GM18873 (cell line): ENCODE measurements around the gene CARD19.

Experiments
- ATAC-seq: cut with Tn5 transposase; IDR thresholded peaks from one replicate; pipeline ENCODE4 v1.9.1; 2021; ENCODE audit warnings: mild to moderate bottlenecking, moderate library complexity, moderate number of reproducible peaks; ENCODE audit not compliant: unreplicated experiment, low FRiP score

CARD19 gene

DNA sequence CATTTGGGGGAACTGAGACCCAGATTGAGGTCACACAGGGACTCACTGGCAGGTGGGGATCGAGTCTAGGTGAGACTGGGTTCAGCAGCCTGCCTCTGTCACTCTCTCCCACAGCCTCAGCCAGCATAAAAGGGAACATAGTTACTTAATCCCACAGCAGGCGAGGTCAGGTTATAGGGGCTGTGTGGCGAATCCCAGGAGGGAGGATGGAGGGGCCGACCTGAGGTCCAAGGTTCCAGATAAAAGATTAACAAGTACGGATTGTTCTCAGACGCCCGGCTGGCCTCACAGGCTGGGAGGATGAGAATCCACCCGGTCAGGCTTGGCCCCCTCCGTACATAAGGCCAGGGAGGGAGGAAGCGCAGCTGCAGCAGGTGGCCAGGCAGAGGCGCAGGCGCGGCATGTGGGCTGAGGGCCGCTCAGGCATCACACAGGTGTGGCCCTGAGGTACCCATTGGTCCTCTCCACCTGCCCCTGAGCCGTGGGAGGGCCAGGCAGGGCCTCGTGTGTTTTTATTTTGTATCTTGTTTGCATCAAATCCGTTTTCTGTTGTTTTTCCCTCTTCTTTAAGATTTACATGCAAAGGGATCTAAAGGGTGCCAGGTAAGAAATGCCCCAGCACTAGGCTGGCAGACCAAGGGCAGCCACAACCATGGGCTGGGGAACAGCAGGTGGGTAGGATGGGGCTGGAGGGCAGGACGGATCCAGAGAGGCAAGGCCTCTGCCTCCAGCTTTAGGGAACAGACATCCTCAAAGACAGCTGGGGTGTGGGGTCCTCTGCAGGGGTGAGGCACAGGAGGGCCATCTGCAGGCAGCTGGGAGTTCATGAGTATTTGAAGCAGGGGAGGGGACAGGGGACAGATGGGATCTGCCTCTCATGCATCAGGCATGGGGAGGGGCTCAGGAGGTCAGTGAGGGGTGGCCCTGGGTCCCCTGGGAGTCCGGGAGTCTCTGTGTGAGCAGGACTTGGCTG, 33.9 kb upstream of the CARD19 start:
- no peak for ATAC-seq

- ATAC-seq: peak; percentile 86
Observed at GRCh38 chr9:93064392-93065134, 31.5 kb upstream of the CARD19 start.

DNA sequence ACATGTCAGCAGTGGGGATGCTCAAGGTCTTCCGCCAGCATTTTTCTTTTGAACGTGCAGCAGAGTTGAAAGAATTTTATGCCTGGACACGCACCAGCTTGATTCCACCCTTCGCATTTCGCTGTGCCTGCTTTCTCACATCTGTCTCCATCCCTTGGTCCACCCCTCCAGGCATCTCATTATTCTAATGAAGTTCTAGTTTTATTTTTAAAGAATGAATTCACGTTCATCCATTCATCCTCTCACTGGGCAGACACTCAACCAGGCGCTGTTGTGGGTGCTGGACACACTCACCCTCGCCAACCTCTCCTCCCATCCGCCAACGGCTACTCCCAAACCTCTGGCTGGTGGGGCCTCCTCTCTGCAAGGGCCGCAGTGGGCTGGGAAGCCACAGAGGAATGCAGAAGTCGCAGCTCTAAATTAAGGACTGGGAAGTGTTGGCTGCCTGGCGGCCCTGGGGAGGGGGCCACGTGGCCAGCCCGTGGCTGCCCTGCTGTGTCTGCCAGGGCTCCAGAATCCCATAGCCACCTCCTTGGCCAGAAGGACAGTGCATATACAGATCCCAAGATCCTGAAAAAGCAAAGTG, 30.8 kb upstream of the CARD19 start:
- no peak for ATAC-seq

- no peak for ATAC-seq
Observed at GRCh38 chr9:93066978-93067603, 28.9 kb upstream of the CARD19 start.

- no peak for ATAC-seq
Observed at GRCh38 chr9:93068956-93069355, 27.1 kb upstream of the CARD19 start.

GRCh38 chr9:93071464-93071863, 24.6 kb upstream of the CARD19 start:
- ATAC-seq: no peak

DNA sequence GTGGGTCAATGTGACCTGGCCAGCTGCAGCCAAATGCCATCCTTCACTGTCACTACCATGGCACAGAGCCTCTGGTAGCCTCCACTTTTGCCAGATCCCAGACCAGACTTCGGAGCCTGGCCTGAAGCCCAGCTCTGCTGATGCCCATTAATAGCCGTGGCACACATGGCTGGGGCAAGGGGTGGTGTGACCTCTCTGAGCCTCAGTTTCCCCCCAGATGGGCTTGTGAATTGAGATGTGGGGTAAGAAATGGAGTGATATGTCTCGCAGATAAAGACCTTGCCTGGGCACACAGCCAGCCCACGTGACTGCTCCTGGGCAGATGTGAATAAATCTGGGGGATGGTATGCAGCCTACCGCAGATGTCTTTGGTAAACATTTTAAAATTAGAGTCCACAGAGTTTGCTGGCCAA, 23.6 kb upstream of the CARD19 start:
- no peak for ATAC-seq

DNA sequence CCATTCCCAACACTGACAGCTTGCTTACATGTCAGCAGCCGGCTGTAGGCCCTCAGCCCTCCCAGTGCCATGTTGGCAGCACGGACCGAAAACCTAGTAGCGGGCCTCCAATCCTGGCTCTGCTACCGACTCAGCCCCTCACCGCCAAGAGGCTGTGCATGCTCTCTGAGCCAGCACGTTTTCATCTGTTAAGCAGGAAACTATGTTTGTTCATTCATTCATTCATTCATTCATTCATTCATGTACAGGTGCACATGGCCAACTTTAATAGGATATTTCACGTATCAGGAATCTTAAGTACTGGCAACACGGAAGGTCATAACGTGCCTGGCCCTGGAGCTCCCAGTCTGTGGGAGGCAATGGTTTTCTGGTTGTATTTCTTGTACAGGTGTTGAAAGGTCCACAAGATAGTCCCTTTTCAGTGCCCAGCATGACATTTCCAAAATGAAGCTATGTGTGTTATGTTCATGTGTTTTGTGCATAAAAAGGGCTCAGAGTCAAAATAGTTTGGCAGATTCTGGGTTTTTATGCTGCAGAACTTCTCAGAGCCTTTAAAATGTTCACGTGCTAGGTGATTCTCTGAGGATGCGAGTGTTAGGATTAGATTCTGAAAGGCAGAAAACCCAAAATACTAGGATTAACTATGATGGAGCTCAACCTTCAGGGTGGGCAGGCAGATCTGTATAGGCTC, 19.8 kb upstream of the CARD19 start:
- ATAC-seq: no peak

- ATAC-seq: no peak
Observed at GRCh38 chr9:93076792-93077128, 19.3 kb upstream of the CARD19 start.

GRCh38 chr9:93077367-93077766, 18.6 kb upstream of the CARD19 start:
- ATAC-seq: no peak

GRCh38 chr9:93077811-93078210, 18.2 kb upstream of the CARD19 start:
- ATAC-seq: no peak

GRCh38 chr9:93079371-93079770, 16.6 kb upstream of the CARD19 start:
- ATAC-seq: no peak

DNA sequence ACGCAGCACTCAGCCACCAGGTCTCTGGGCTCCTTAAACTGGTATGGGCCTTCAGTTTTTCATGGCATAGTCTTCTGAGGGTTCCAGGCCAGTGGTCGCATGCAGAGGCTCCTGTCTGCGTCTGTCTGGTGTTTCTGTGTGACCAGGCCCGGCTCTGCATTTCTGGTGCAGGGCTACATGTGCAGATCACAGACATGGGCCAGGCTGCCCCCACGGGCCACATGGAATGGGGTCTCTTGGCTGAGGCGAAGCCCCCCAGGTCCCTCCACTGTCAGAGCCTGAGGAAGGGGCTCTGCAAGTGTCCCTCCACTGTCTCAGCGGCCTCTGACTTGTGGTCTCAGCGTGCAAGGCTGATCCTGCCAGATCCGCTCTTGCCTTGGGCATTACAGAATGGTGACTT, 15.6 kb upstream of the CARD19 start:
- ATAC-seq: no peak

- no peak for ATAC-seq
Observed at GRCh38 chr9:93081081-93081529, 14.9 kb upstream of the CARD19 start.

- ATAC-seq: no peak
Observed at GRCh38 chr9:93081931-93082330, 14.1 kb upstream of the CARD19 start.

GRCh38 chr9:93082841-93083411, 13.1 kb upstream of the CARD19 start:
- ATAC-seq: no peak

DNA sequence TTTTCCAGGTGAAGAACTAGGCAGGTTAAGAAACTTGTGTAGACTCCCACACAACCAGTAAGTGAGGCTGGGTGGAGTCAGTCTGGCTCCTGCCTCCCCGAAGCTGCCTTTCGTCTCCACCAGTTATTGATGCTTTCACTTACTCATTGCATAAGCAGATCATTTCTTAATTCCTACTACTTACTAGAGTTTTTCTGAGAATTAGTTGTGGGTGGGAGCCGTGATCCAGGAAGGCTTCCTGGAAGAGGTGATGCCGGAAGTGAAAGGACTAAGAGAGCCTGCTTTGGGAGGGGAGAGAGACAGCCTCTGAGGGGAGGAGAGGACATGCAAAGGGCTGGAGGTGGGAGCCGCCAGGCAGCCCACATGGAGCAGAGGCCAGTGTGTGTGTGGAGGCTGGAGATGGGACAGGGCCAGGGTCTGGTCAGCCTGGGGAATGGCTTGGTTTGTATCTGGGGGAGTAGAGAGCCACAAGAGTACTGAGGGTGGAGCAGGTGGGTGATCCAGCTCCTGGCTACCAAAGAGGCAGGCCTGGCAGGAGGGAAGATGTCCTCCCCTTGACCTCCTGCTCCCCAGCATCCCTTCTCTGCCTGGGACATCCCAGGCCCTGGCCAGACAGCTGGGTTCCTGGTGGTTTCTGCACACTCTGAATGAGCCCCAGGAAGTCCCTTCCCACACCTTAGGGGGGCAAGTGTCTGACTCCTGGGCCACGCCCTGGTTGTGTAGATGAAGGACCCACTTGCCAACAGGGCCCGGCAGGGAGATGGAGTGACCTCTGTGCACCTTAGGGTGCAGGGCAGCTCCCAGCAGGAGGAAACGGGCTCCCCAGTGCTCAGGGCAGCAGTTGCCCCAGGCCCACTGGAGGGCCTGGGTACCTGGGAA, 12.2 kb upstream of the CARD19 start:
- no peak for ATAC-seq

DNA sequence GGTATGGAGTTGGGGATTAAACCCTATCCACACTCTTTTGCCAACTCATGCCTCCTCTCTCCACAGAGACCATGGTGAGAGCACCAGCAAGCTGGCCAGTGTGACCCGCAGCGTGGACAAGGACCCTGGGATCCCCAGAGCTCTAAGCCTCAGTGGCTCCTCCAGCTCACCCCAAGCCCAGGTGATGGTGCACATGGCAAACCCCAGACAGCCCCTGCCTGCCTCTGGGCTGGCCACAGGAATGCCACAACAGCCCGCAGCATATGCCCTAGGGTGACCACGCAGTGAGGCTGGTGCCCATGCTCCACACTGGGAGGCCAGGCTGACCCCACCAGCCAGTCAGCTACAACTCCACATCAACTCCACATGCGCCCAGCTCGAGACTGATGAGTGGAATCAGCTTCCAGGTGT, 11.5 kb upstream of the CARD19 start:
- ATAC-seq: no peak

DNA sequence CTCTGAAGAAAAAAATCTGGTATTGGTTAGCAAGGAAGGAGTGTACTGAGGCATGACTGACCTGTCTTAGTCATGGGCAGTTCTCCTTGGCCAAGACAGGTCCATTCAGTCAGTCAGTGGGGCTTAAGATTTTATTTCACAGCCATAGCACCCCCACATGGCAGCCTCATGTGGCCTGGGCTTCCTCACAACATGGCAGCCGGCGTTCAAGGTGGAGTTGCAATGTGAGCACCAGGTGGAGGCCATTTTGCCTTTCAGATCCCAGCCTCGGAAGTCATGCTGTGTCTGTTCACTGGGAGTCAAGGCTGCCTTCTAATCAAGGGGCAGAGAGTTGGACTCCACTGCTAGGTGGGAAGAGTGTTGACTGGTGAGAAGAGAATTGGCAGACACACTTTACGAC, 10.3 kb upstream of the CARD19 start:
- no peak for ATAC-seq
